Aorta (tissue), 5 donors: ENCODE data around the gene KLHDC8A. TPM values are rescaled to one million over a fixed set of nuclear protein-coding genes. Genes with fewer than 3 reads are reported as not detected.

Source experiments
- ATAC-seq: fragments of 200-7000 bp; cut with Tn5 transposase; one replicate; pipeline ENCODE4 v1.9.1; 2022; ENCODE audit warnings: moderate library complexity; ENCODE audit not compliant: low FRiP score
- DNase-seq, 2 donors: peaks; one replicate each; pipeline ENCODE4 v3.0.0-alpha.2; 2020
- H3K27ac ChIP-seq, 2 donors: one replicate each; pipeline ENCODE4 v1.5.1; 2013; ENCODE audit warnings: low read length in 2 of 2, mild to moderate bottlenecking in 2 of 2, moderate library complexity in 2 of 2, control low read depth in 1 of 2, inconsistent platforms in 1 of 2, low read depth in 1 of 2
- H3K27me3 ChIP-seq, 2 donors: one replicate each; pipeline ENCODE4 v1.6.1; 2013; ENCODE audit warnings: control low read depth in 1 of 2, low read length in 1 of 2, mild to moderate bottlenecking in 1 of 2, moderate library complexity in 1 of 2; ENCODE audit not compliant: insufficient read depth in 2 of 2, control insufficient read depth in 1 of 2
- H3K36me3 ChIP-seq, 2 donors: one replicate each; pipeline ENCODE4 v1.6.1; 2013; ENCODE audit warnings: control low read depth in 1 of 2, low read length in 1 of 2, mild to moderate bottlenecking in 1 of 2; ENCODE audit not compliant: insufficient read depth in 2 of 2, control insufficient read depth in 1 of 2
- H3K4me1 ChIP-seq, 2 donors: one replicate each; pipeline ENCODE4 v1.6.1; 2013; ENCODE audit warnings: low read length in 2 of 2, control low read depth in 1 of 2, mild to moderate bottlenecking in 1 of 2, moderate library complexity in 1 of 2; ENCODE audit not compliant: insufficient read depth in 2 of 2, control insufficient read depth in 1 of 2
- H3K4me3 ChIP-seq, 2 donors: one replicate each; pipeline ENCODE4 v1.5.1; 2013; ENCODE audit warnings: low read length in 2 of 2, control low read depth in 1 of 2, mild to moderate bottlenecking in 1 of 2
- H3K9me3 ChIP-seq: one replicate; pipeline ENCODE4 v1.6.1; 2013; ENCODE audit warnings: mild to moderate bottlenecking, low read length; ENCODE audit not compliant: control insufficient read depth
- WGBS, 2 donors: extraction: QIAGEN DNeasy Blood & Tissue Kit; methylation state at CpG; one replicate each; pipeline ENCODE4 v1.1.7; 2013; 5-methylcytosine and 5-hydroxymethylcytosine counted together
- intact Hi-C, 2 donors: fragments of 100-400 bp; cut with DNase I; formaldehyde crosslinking; loops; one replicate each; pipeline versions ENCODE4 v1.14.2 to v1.15.0; 2022
- polyA plus RNA-seq, 2 donors: library from polyadenylated mRNA; stranded (reverse); fragments of 200-250 nt; gene quantifications; one replicate each; pipeline ENCODE4 v1.2.3, GENCODE V29; 2013
- total RNA-seq, 2 donors: library from RNA; stranded (reverse); fragmentation: NEBNext Ultra II Directional; extraction: Animal tissue kit (Norgen Biotek cat#: 25700); gene quantifications; one replicate each; pipeline ENCODE4 v1.2.1, GENCODE V29; 2021
- donor health status: healthy with polysubstance abuse.
- donor health status: Bipolar disorder and iron deficiency.
- donor health status: DM: no; HTN: no; CAD: no.
- donor health status: DM: no; HTN: no; CAD: no.
- donor health status: DM: yes; HTN: yes; CAD: no.

Gene KLHDC8A
- total and polyA plus RNA-seq, 4 donors, result 1.2 TPM; not detected in 3

- no peaks in the 10 kb centered on the region for H3K27me3 ChIP-seq
- no peaks in the 10 kb centered on the region for H3K36me3 ChIP-seq
- H3K4me1 ChIP-seq, result no peaks in the 10 kb centered on the region
- DNase-seq (no peak), ATAC-seq (no peak)
- no peaks in the 10 kb centered on the region for H3K9me3 ChIP-seq
- WGBS, 2 donors, result 97% methylated on average over 10 of the region's 10 CpGs
- intact Hi-C loops, result no loop called here
- no peak overlapping the region for H3K27ac ChIP-seq
- no peak overlapping the region for H3K4me3 ChIP-seq
Observed at GRCh38 chr1:205293350-205294074, 63.2 kb downstream of the KLHDC8A start.

GRCh38 chr1:205291596-205291995 lies 65.1 kb downstream of the KLHDC8A start:
- H3K4me3 ChIP-seq, result no peak overlapping the region
- intact Hi-C loops, result no loop called here
- WGBS, 2 donors, result 93 to 94% methylated on average over 6 of the region's 6 CpGs
- no peak for ATAC-seq
- no peak for DNase-seq
- H3K4me1 ChIP-seq, result no peaks in the 10 kb centered on the region
- H3K36me3 ChIP-seq, result no peaks in the 10 kb centered on the region
- H3K9me3 ChIP-seq, result no peaks in the 10 kb centered on the region
- H3K27ac ChIP-seq, result no peak overlapping the region
- H3K27me3 ChIP-seq, result no peaks in the 10 kb centered on the region

GRCh38 chr1:205287767-205288559 lies 68.8 kb downstream of the KLHDC8A start:
- ATAC-seq, result peak; percentile 40
- H3K36me3 ChIP-seq, result no peaks in the 10 kb centered on the region
- no peaks in the 10 kb centered on the region for H3K27me3 ChIP-seq
- no peaks in the 10 kb centered on the region for H3K4me1 ChIP-seq
- intact Hi-C loops, result no loop called here
- no peak overlapping the region for H3K27ac ChIP-seq
- WGBS, 2 donors, result 66 to 71% methylated on average over 8 of the region's 8 CpGs
- peak in 1 of 2 donors; percentile 81 for DNase-seq
- H3K9me3 ChIP-seq, result no peaks in the 10 kb centered on the region
- H3K4me3 ChIP-seq, result no peak overlapping the region

GRCh38 chr1:205287076-205287475 lies 69.6 kb downstream of the KLHDC8A start:
- H3K4me3 ChIP-seq, result no peak overlapping the region
- H3K4me1 ChIP-seq, result no peaks in the 10 kb centered on the region
- H3K27me3 ChIP-seq, result no peaks in the 10 kb centered on the region
- no peak overlapping the region for H3K27ac ChIP-seq
- WGBS, 2 donors, result 92 to 97% methylated on average over 3 of the region's 3 CpGs
- H3K9me3 ChIP-seq, result no peaks in the 10 kb centered on the region
- intact Hi-C loops, result no loop called here
- H3K36me3 ChIP-seq, result no peaks in the 10 kb centered on the region
- no peak for DNase-seq
- no peak for ATAC-seq

GRCh38 chr1:205286335-205286950 lies 70.3 kb downstream of the KLHDC8A start:
- no peaks in the 10 kb centered on the region for H3K9me3 ChIP-seq
- DNase-seq (no peak), ATAC-seq (no peak)
- H3K27ac ChIP-seq, result no peak overlapping the region
- no peaks in the 10 kb centered on the region for H3K27me3 ChIP-seq
- intact Hi-C loops, result no loop called here
- H3K4me1 ChIP-seq, result no peaks in the 10 kb centered on the region
- H3K4me3 ChIP-seq, result no peak overlapping the region
- WGBS, 2 donors, result 94 to 95% methylated on average over 9 of the region's 9 CpGs
- H3K36me3 ChIP-seq, result no peaks in the 10 kb centered on the region

Other genes with a start within 250 kb of the KLHDC8A start
- 10 to 100 TPM in 1 of 2 donors, 1 to 10 TPM in 1; 9.9 to 15.4 TPM for gene RBBP5, start 234.9 kb downstream of the KLHDC8A start, total RNA-seq
- 1 to 10 TPM; 3.8 to 4.3 TPM for gene RBBP5, start 234.9 kb downstream of the KLHDC8A start, polyA plus RNA-seq
- gene DSTYK, start 145.2 kb downstream of the KLHDC8A start, total RNA-seq, result 10 to 100 TPM; 14.3 to 17.6 TPM
- gene DSTYK, start 145.2 kb downstream of the KLHDC8A start, polyA plus RNA-seq, result 1 to 10 TPM; 4.3 to 5.3 TPM
- 1 to 10 TPM; 6.2 to 8.2 TPM for gene TMCC2, start 129.0 kb downstream of the KLHDC8A start, total RNA-seq
- 1 to 10 TPM in 1 of 2 donors, under 1 TPM in 1; 0.69 to 1.0 TPM for gene TMCC2, start 129.0 kb downstream of the KLHDC8A start, polyA plus RNA-seq
- 1 to 10 TPM; 1.7 to 2.5 TPM for gene NUAK2, start 35.2 kb downstream of the KLHDC8A start, total RNA-seq
- 1 to 10 TPM in 1 of 2 donors, under 1 TPM in 1; 0.49 to 3.0 TPM for gene NUAK2, start 35.2 kb downstream of the KLHDC8A start, polyA plus RNA-seq
- not detected for gene LEMD1, start 65.1 kb upstream of the KLHDC8A start, total RNA-seq
- not detected for gene LEMD1, start 65.1 kb upstream of the KLHDC8A start, polyA plus RNA-seq
- under 1 TPM in 1 of 2 donors, not detected in 1; 0.21 TPM for gene BLACAT1, start 99.1 kb upstream of the KLHDC8A start, total RNA-seq
- gene BLACAT1, start 99.1 kb upstream of the KLHDC8A start, polyA plus RNA-seq, result not detected
- 10 to 100 TPM; 47.1 to 80.7 TPM for gene CDK18, start 147.7 kb upstream of the KLHDC8A start, total RNA-seq
- 10 to 100 TPM; 14.8 to 19.1 TPM for gene CDK18, start 147.7 kb upstream of the KLHDC8A start, polyA plus RNA-seq